ENCODE data around the gene DNAH6.
"Not testable (repeated sequence)": the region's sequence is repeated elsewhere in the genome, so short reads cannot be mapped to it uniquely, and the experiment has no call there.

DNAH6 gene, protein sequence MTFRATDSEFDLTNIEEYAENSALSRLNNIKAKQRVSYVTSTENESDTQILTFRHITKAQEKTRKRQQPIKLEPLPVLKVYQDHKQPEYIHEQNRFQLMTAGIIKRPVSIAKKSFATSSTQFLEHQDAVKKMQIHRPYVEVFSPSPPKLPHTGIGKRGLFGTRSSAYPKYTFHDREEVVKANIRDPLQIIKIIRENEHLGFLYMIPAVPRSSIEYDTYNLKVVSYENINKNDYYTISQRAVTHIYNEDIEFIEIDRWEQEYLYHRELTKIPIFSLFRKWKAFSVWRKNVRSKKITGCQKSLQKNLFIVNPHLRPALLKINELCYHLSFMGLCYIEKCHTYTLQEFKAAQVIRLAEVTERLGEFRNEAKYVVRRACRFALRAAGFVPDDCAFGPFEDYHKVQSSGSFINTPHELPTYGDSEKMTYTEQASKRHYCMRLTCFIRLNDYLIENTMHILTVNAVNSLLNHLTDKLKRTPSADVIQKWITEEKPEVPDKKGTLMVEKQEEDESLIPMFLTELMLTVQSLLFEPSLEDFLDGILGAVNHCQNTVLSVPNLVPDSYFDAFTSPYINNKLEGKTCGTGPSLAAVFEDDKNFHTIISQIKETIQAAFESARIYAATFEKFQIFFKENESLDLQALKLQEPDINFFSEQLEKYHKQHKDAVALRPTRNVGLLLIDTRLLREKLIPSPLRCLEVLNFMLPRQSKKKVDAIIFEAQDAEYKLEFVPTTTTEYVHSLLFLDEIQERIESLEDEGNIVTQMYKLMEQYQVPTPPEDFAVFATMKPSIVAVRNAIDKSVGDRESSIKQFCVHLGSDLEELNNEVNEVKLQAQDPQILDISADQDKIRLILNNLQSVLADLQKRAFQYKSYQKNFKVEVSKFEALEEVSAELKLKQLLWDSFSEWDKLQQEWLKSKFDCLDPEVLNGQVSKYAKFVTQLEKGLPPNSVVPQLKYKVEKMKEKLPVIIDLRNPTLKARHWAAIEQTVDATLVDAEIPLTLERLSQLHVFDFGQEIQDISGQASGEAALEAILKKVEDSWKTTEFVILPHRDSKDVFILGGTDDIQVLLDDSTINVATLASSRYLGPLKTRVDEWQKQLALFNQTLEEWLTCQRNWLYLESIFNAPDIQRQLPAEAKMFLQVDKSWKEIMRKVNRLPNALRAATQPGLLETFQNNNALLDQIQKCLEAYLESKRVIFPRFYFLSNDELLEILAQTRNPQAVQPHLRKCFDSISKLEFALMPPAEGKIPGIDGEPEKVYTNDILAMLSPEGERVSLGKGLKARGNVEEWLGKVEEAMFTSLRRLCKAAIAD (N-terminal part only)
- long read RNA-seq, donor 1, result 0 reads
- long read RNA-seq, donor 2, result 0 reads
- long read RNA-seq, donor 3, result 0 reads
- long read RNA-seq, donor 4, result 0 reads
- long read RNA-seq, donor 5, result 0 reads
- long read RNA-seq, donor 6, result 0 reads
- long read RNA-seq, donor 7, result 0 reads
- long read RNA-seq, donor 8, result 0 reads

DNA sequence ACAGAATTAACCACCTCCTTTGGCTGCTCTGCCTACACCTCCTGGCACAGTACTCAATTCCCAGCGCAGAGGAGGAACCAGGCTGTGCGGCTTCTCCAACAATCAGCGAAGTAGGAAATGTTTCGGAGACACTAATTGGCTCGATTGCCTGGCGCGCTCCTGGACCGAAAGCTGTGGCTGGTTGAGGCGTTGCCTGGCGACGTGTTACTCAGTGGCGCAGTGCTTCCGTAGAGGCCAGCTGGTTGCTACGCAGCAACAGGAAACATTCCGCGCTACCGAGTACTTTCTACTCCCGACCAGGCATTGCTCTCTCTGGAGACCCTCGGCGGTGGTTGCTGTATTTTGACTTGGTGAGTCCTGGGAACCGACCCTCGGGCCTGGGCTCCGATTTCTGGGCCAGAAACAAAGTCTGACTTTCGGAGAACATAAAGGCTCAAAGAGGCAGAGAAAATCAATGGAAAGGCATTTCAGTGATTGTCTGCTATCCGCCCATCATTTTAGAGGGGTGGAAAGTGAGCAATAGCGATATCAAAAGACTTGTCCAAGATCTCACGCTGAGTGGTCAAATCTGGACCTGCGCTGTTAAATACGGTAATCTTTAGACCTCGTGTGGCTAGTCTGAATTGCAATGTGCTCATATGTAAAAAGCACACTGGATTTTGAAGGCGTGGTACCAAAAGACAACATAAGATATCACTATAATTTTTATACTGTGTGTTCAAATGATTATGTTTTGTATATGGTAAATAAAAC lies at the start of gene DNAH6:
DNAH6 (plus strand) TSS at position 265 of the 753 bp plus-strand sequence. CDS start 1,329 bp downstream, outside the sequence.
- peak; percentile 60 for DNase-seq

DNA sequence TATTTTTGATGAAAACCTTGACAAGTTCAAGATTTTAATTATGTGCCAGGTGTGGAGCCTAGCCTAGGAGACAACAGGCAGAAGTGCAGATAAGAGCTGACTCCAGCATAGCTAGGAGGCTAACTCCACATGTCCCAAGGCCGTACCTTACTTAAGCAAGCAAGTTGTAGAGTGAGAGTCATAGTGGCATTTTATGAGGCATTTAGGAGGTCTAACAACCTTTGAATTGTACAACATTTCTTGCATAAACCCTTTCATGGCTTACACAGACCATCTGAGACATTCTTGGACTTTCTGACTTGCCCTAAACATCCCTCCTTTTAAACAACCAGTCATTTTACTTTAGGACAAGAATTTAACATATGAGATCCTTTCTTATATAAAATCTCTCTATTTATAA lies 48.9 kb upstream of the DNAH6 start:
- DNase-seq, result no peak

DNA sequence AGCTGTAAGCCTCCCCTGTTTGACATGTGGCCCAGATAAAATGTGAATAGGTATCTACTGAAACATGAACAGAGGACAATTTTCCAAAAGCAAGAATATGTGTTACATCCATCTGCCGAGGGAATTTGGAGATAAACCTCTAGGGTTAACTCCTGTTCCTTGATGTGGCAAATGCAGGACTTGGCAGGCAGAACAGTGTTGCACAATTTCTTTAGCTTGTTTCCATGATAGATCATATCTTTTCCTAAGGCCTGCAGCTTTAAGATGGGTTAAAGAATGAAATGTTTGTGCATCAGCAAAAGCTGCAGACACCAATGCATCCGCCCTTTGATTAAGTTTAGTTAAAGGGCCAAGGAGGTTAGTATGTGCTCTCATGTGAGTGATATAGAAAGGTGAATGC lies 43.9 kb upstream of the DNAH6 start:
- DNase-seq, result not testable (repeated sequence)

DNA sequence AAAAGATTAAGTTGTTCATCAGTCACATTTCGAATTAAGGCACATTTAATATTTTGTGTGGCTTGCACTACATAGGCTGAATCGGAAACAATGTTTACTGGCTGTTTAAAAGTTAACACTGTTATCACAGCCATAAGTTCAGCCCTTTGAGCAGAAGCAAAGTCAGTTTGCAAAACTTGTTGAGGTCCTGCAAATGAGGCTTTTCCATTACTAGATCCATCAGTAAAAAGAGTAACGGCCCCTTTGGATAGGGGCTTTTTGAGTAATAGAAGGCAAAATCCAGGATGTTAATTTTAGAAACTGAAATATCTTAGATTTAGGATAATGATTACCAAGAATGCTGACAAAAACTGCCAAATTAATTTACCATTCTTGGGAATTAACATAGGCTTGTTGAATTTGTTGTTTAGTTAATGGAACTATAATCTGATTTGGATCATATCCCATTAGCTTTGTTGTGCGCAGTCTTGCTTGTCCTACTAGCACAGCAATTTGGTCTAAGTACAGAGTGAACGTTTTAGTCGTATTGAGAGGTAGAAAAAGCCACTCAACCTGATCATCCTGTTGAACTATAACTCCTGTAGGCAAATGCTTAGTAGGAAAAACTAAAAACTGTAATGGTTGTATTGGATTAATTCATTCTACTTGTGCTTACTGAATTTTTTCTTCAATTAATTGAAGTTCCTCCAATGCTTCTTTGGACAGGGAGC lies 43.3 kb upstream of the DNAH6 start:
- DNase-seq, result no peak

DNA sequence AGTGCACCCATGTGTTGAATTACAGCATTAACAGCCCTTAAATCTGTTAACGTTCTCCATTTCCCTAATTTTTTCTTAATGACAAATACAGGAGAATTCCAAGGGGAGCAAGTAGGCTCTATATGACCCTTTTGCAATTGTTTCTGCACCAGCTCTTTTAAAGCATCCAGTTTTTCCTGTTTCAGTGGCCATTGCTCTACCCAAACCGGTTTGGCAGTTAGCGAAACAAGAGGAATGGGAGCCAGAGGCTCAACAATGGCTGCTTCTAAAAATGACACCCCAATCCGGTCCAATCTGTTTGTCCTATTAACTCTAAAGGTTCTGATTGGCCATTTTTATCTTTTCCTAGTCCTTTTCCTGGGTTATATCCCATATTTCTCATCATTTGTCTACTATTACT lies 42.1 kb upstream of the DNAH6 start:
- DNase-seq, result no peak

DNA sequence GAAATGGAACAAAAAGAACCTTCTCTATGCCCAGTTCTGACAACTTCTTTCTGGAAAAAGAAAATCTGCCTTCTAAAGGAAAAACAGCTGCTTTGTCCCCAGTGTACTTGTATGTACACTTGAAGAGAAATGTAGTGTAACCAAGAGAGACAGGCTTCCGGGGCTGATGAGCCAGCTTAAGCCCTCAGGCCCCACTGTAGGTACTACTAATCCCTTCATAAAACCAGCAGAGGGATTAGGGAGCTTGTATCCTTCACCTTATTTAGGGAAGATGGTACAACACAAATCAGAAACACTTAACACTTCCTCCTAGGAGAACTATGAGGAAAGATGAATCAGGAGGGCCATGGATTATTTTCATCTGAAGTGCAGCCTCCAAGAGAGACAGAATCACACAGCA lies 38.4 kb upstream of the DNAH6 start:
- no peak for DNase-seq

DNA sequence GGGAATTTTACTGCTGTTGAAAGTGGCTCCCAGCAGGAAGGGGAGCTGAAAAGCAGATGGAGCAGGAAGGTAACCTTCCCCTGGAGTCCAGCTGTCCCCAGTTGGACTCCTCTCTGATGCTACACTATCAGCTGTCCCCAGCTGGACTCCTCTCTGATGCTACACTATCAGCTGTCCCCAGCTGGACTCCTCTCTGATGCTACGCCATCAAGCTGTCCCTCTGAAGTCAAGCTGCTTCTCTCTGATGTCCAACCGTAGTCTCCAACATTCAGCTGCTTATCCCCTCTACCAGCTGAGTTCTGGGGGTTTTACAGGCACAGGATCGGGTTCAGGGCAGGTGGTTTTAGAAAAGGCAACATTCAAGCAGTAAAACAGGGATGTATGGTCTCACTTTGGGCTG lies 37.4 kb upstream of the DNAH6 start:
- DNase-seq, result no peak

DNA sequence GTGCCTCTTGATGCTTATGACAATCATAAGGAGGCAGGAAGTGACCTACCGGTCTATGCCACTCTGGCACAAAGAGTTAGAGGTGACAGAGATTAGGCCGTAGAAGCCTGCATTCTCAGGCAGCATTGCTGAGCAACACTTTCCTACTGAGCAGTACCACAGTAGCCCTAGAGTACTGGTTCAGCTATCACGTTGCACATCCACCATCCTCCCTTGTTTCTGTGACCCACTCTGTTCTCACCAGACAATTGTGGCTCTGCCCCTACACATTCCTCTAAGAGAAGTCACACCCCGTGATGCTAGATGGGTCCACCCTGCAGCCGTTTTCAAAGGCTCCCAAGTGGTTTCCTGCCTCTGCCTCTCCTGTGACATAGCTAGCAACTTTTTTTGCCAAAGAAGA lies 34.6 kb upstream of the DNAH6 start:
- no peak for DNase-seq

DNA sequence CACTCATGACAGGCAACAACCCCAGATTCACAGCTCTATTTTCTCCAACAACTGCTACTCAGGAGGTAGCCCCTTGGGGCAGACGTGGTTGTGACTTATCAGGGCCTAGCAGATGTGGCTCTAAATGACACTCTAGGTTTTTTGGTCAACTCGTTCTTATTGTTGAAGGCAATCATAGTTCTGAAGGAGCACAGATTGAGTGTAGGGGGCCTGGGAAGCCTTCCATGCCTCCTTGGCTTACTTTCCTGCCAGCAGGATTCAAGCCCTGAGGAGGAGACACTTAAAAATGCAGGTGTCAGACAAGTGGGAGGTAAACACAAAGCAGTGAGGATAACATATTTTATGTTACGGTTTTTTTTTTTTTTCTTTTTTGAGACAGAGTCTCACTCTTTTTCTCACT lies 33.7 kb upstream of the DNAH6 start:
- DNase-seq, result no peak

DNA sequence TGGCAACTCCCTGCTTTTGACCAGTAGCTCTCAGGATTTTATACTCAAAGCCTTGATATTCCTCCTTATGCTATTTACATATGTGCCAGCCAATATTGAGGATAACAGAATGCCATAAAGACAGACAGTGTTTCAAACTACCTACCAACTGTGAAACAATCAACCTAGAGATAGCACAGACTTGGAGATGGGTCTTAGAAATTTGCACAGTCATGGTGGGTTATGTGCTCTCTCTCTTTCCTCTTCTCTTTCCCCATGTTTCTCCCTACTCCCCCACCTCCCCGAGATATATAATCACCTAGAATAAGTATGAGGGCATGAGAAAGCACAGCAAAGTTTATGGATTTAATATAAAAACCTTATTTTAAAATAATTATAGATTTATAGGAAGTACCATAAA lies 33.0 kb upstream of the DNAH6 start:
- no peak for DNase-seq

DNA sequence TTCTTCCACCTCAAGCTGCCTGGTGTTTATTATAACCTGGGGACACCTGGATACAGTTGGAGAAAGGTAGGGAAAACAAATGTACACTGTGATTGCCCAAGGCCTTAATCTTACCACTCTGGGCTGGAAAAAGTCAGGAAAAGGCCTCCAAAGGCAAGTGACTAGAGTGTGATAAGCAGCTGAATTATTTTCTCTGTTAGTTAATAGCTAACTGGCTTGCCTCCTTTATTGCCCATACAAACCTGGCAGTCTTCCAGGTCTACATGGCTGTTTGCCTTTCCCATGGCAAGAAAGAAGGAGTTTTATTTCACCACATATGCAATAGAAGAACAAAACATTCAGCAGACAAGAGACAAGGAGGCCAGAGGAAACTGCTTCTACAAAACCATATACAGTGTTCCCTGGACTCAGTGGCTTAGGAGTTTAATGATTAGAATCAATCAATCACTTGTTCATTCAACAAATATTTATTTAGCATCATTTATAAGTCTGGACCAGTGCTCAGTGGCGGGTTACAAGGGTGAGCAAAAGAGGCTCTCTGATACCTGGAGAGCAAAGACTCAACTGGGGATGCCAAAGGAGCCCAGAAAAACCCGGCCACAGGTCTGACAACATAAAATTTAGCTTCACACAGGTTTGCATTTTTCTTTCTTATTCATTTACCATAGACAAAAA lies 29.7 kb upstream of the DNAH6 start:
- DNase-seq, result peak; percentile 35

DNA sequence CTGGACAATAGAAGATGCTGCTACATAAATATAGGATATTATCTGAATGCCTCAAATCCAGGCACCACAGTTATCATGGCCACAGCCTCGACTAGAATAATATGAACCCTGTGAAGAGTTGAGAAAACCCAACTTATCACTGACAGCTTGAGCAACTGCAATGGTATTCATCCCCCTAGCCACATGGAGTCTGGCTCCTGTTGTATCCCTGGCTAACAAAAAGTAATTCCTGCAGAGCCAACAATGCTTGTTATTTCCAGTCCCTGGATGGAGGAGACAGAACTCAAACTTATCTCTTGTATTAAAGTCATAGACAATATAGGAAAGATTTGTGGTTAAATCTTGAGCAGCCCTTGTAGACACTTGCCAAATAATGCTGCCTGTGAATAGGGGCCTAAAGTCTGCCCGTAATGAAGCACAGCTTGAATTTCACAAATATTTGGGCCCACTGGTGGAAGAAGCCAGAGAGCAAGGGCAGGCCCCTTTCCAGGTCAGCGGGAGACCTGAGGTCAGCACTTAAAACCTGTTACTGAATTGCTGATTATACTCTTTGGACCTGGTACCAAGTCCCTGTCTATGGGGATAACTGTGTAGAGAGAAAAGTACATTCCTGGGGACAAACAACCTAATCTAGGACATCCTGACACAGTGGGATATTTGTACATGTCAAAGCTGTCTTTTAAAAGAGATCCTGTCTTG lies 28.9 kb upstream of the DNAH6 start:
- DNase-seq, result no peak

DNA sequence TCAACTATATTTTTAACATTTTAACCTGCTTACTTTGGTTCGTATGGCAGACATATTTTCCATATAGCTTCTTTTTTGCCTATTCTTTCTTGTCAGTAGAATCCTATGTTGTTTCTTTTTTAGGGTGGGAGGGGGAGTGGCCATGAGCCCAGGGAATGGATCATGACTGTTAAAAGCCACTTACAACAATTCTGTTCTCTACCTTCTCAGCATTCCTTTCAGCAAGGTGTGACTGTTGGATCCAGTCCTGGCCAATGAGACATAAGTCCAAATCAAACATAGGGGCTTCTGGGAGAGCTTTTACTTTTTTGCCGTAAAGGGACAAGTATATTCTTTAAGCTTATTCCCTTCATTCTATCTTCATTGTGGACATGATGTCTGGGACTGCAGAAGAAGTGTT lies 25.0 kb upstream of the DNAH6 start:
- DNase-seq, result no peak

DNA sequence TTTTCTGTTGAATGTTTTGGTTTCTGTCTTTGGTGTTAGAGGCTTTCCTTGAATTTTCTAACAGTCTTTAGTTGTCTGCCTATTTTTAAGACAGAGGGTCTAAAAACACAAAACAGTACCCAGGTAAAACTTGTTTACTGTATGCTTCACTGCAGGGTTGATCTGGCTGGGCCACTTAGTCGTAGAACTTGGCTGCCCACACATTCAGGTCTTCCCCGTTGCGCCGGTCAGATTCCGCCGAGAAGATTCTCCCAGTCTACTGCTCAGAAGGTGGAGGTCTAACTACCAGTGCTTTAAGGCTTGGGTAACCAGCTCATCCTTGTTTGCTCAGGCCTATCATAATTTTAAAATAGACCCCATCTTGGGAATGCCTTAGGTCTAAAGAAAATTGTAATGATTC lies 24.6 kb upstream of the DNAH6 start:
- no peak for DNase-seq

DNA sequence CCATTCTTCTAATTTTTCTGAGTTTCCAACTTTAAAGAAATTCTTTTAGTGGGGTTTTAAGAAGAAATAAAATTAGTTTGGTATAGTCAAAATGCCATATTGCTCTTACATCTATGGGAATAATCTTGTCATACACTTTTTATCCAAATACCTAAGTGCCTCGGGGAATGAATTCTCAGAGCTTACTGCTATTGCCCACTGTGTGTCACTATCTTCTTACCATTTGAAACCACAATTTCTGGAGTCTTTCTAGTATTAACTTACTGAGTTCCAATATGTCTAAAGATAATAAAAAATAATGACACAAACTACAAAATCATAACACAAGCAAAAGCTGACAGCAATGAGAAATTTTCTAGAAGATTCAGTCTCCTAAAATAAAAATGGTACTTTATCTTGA lies 23.7 kb upstream of the DNAH6 start:
- no peak for DNase-seq

DNA sequence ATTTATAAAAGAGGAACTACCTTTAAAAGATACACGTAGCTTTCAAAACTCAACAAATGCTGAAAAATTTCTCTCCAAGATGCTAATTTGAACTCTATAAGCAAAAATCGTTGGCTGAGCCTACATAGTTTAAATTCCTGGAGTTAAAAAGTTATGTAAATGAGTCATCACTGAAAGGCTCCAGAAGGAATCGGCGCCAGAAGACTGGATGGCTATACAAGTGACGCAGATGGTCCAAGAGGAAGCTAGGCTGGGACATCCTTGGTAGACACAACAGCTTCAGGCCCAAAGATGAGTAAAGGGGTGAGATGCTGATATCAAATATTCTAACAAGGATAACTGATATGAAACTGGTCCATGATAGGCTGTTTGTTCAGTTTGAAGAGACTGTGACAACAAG lies 22.8 kb upstream of the DNAH6 start:
- DNase-seq, result no peak

DNA sequence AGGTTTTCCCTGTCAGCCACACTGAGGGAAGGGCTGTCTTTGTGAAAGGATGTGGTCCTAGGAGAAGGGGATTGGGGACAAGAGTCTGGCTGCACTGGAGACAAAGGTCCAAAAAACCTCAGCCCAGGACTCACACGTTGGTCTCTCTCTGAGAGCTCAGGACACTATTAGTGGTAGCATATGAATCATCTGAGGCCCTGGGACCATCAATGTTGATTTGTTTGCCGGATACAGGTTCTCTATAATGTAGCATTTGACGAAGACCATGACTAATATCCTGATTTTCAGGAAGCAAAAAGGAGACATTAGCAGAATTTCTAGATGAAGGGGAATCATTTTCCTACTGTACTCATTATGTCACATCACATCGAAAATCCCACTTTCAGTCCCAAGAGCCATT lies 22.2 kb upstream of the DNAH6 start:
- DNase-seq, result no peak

DNA sequence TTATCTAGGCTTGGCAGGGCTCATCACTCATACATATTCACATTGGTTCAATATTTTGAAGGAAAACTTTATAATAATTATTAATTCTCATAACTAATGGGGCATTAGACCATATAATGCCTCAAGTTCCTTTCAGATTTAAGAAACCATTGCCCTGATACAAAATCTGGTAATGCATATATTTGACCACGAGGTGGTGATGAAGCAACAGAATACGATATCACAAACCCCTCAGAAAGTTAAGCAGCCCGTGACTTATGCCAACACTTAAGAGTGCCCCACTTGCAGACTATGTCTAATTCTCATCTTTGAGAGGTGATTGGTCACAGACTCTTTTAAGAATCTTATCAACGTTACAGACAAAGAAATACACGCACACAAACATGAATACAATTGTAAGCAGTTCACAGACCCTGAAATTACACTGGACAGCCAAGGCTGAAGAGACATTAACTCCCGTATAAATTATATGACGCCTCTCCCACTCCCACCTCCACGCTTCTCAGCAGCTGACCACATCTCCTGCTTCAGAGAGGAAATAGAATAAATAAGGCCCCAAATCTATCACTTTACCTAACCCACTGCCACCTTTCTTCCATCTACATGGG lies 20.7 kb upstream of the DNAH6 start:
- peak; percentile 47 for DNase-seq

DNA sequence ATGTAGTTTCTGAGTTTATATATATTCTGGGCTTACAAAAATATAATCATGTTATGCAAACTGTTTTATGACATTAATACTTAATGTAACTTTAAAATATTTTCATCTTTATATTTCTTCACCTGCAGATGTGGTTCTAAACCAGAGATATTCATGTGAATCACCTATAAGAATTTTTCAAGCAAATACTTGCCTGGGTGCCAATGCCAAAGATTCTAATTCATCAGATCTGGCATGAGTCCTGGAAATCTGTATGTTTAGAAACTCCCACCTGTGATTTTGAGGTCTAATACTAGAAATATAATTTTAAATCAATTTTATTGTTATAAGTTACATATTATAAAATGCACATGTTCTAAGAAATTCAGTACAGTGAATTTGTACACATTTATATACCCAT lies 19.9 kb upstream of the DNAH6 start:
- DNase-seq, result no peak

All from right kidney (tissue), 9 donors.